SH-SY5Y (cell line): ENCODE results near the gene MYZAP.

Experiments
- GATA2 ChIP-seq: IDR thresholded peaks from 2 replicates; pipeline ENCODE4 v1.6.1; 2011; ENCODE audit warnings: mild to moderate bottlenecking, low read depth, low read length
- GATA3 ChIP-seq: IDR thresholded peaks from 2 replicates; pipeline ENCODE4 v1.6.1; 2011; ENCODE audit warnings: low read depth, mild to moderate bottlenecking, low read length, moderate library complexity

- TF ChIP-seq GATA3 = no peak
- TF ChIP-seq GATA2 = no peak
These were observed 84.9 kb downstream of the MYZAP start for GRCh38 chr15:57676585-57676984.
